ENCODE measurements around the gene FBXO17.

DNA sequence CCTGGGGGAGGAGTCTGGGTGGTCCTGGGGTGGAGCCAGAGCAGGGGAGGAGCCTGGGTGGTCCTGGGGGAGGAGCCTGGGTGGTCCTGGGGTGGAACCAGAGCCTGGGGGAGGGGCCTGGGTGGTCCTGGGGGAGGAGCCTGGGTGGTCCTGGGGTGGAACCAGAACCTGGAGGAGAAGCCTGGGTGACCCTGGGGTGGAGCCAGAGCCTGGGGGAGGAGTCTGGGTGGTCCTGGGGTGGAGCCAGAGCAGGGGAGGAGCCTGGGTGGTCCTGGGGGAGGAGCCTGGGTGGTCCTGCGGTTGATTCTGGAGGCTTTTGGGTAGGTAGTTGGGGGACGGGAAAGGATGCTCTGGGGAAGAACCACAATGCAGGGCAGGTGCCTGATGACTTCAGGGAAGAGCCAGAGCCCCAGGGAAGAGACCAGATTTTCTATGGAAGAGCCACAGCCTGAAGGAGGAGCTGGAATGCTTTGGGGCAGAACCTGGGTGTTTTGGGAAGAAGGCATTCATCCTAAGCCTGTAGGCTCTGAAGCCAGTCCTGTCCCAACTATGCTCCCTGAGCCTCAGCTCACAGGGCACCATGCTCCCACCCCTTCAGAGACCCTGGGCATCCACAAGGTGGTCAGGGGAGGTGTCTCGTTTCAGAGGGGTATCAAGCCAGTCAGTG, 29.8 kb downstream of the FBXO17 start:
- TF ChIP-seq, protein P1, sequence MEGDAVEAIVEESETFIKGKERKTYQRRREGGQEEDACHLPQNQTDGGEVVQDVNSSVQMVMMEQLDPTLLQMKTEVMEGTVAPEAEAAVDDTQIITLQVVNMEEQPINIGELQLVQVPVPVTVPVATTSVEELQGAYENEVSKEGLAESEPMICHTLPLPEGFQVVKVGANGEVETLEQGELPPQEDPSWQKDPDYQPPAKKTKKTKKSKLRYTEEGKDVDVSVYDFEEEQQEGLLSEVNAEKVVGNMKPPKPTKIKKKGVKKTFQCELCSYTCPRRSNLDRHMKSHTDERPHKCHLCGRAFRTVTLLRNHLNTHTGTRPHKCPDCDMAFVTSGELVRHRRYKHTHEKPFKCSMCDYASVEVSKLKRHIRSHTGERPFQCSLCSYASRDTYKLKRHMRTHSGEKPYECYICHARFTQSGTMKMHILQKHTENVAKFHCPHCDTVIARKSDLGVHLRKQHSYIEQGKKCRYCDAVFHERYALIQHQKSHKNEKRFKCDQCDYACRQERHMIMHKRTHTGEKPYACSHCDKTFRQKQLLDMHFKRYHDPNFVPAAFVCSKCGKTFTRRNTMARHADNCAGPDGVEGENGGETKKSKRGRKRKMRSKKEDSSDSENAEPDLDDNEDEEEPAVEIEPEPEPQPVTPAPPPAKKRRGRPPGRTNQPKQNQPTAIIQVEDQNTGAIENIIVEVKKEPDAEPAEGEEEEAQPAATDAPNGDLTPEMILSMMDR (IDR thresholded peaks at IDR 0.05), result no peak
- TF ChIP-seq EZH2 (IDR thresholded peaks at IDR 0.05; ENCODE audit: borderline replicate concordance, insufficient read depth, low read depth, low read length, poor library complexity, severe bottlenecking), result no peak

Data from B cell (primary cell).